Endodermal cell (in vitro differentiated cells): ENCODE data around the gene FAM156A. TPM values are rescaled to one million over a fixed set of nuclear protein-coding genes. Genes with fewer than 3 reads are reported as not detected.
"Not testable (repeated sequence)": the region's sequence is repeated elsewhere in the genome, so short reads cannot be mapped to it uniquely, and the experiment has no call there.

Experiments
- DNase-seq: peaks from one replicate; pipeline ENCODE4 v3.0.0-alpha.2; 2017
- H3K27ac ChIP-seq: 2 replicates; pipeline ENCODE4 v1.5.1; 2013; ENCODE audit warnings: mild to moderate bottlenecking, low read depth, low read length, moderate library complexity
- H3K27me3 ChIP-seq: 2 replicates; pipeline ENCODE4 v1.6.1; 2013; ENCODE audit warnings: mild to moderate bottlenecking, low read length, moderate library complexity; ENCODE audit not compliant: insufficient read depth, control insufficient read depth, poor library complexity, severe bottlenecking
- H3K36me3 ChIP-seq: 2 replicates; pipeline ENCODE4 v1.7.0; 2013; ENCODE audit warnings: mild to moderate bottlenecking, low read length, moderate library complexity; ENCODE audit not compliant: control insufficient read depth, insufficient read depth
- H3K4me1 ChIP-seq: one replicate; pipeline ENCODE4 v1.7.0; 2013; ENCODE audit warnings: low read length; ENCODE audit not compliant: control insufficient read depth, insufficient read depth
- H3K4me3 ChIP-seq: 2 replicates; pipeline ENCODE4 v1.5.1; 2013; ENCODE audit warnings: mild to moderate bottlenecking, low read length, moderate library complexity
- H3K9ac ChIP-seq: 2 replicates; pipeline ENCODE4 v1.6.1; 2013; ENCODE audit warnings: mild to moderate bottlenecking, low read length, moderate library complexity; ENCODE audit not compliant: poor library complexity, severe bottlenecking; ENCODE audit errors: extremely low read depth
- H3K9me3 ChIP-seq: 2 replicates; pipeline ENCODE4 v1.6.1; 2013; ENCODE audit warnings: mild to moderate bottlenecking, low read length, moderate library complexity; ENCODE audit not compliant: control insufficient read depth
- H3K27ac Mint-ChIP-seq: 2 replicates; pipeline ENCODE4 v1.8.0; 2020; ENCODE audit warnings: mixed read lengths
- H3K27me3 Mint-ChIP-seq: 2 replicates; pipeline ENCODE4 v1.8.0; 2021; ENCODE audit warnings: mild to moderate bottlenecking, mixed read lengths; ENCODE audit not compliant: insufficient read depth
- H3K36me3 Mint-ChIP-seq: 2 replicates; pipeline ENCODE4 v1.8.0; 2020; ENCODE audit warnings: low read depth, mixed read lengths
- H3K4me1 Mint-ChIP-seq: 2 replicates; pipeline ENCODE4 v1.8.0; 2020; ENCODE audit warnings: mixed read lengths
- H3K4me3 Mint-ChIP-seq: 2 replicates; pipeline ENCODE4 v1.8.0; 2020; ENCODE audit warnings: mild to moderate bottlenecking, moderate library complexity, mixed read lengths
- H3K9me3 Mint-ChIP-seq: 2 replicates; pipeline ENCODE4 v1.8.0; 2020; ENCODE audit warnings: mild to moderate bottlenecking, mixed read lengths
- CTCF ChIP-seq: fragments of 200-600 bp; sonication (generic); conservative IDR thresholded peaks from 2 replicates; pipeline ENCODE4 v1.5.0; 2021; ENCODE audit warnings: antibody characterized with exemption, mild to moderate bottlenecking
- WGBS, 2 experiments: methylation state at CpG; one replicate each; pipeline versions ENCODE4 v1.1.5 to v1.1.7; 2013; ENCODE audit warnings: missing lambda C conversion rate in 2 of 2, mixed read lengths in 1 of 2; ENCODE audit not compliant: insufficient coverage in 1 of 2, insufficient read length in 1 of 2; 5-methylcytosine and 5-hydroxymethylcytosine counted together
- total RNA-seq, 2 donors: library from RNA; stranded (reverse); fragmentation: NEBNext Ultra II Directional in 1 of 2; extraction: Animal tissue kit (Norgen Biotek cat#: 25700) in 1 of 2; gene quantifications; 2 replicates in 1 of 2; 3 replicates in 1 of 2; pipeline ENCODE4 v1.2.1, GENCODE V29; 2021

Gene FAM156A
- total RNA-seq, 2 donors from 2014 or later, result 14.0 to 21.6 TPM

GRCh38 chrX:52990848-52991247 lies 32.5 kb upstream of the FAM156A start:
- Histone ChIP-seq H3K9me3 (no peaks in the 10 kb centered on the region), H3K4me1 (no peaks in the 10 kb centered on the region), H3K27ac (no peak overlapping the region), H3K36me3 (no peaks in the 10 kb centered on the region), H3K9ac (no peak overlapping the region), H3K27me3 (no peaks in the 10 kb centered on the region), H3K4me3 (no peak overlapping the region)
- WGBS, 2 experiments, result 99% methylated on average over 5 of the region's 5 CpGs; no CpG with 5 or more reads in 1 of the 2 experiments
- Mint-ChIP-seq H3K4me3 (no peak overlapping the region), H3K27me3 (no peaks in the 10 kb centered on the region), H3K9me3 (peaks cover 49% of the 10 kb centered on the region), H3K36me3 (no peaks in the 10 kb centered on the region), H3K27ac (no peak overlapping the region), H3K4me1 (peaks cover 3% of the 10 kb centered on the region)
- TF ChIP-seq CTCF, result no peak
- no peak for DNase-seq

GRCh38 chrX:52990011-52990631 lies 31.8 kb upstream of the FAM156A start:
- TF ChIP-seq CTCF, result peak; percentile 71
- not testable (repeated sequence) for H3K4me3 ChIP-seq, H3K36me3 ChIP-seq, H3K27me3 ChIP-seq, H3K4me1 Mint-ChIP-seq, H3K9ac ChIP-seq, H3K9me3 ChIP-seq, H3K27me3 Mint-ChIP-seq, H3K36me3 Mint-ChIP-seq, H3K4me3 Mint-ChIP-seq, H3K4me1 ChIP-seq, H3K27ac Mint-ChIP-seq, H3K27ac ChIP-seq
- 38% methylated on average over 7 of the region's 7 CpGs; no CpG with 5 or more reads in 1 of the 2 experiments for WGBS, 2 experiments
- DNase-seq, result peak; percentile 86
- H3K9me3 Mint-ChIP-seq, result peaks cover 49% of the 10 kb centered on the region

GRCh38 chrX:52988985-52989917 lies 30.9 kb upstream of the FAM156A start:
- no peaks in the 10 kb centered on the region for H3K9me3 ChIP-seq
- no peak overlapping the region for H3K9ac ChIP-seq
- H3K36me3 ChIP-seq, result no peaks in the 10 kb centered on the region
- no peaks in the 10 kb centered on the region for H3K27me3 Mint-ChIP-seq
- no peak overlapping the region for H3K27ac ChIP-seq
- H3K4me1 ChIP-seq, result no peaks in the 10 kb centered on the region
- no peaks in the 10 kb centered on the region for H3K27me3 ChIP-seq
- TF ChIP-seq CTCF, result no peak
- peaks cover 1% of the 10 kb centered on the region for H3K4me1 Mint-ChIP-seq
- WGBS, 2 experiments, result 85% methylated on average over 13 of the region's 14 CpGs; no CpG with 5 or more reads in 1 of the 2 experiments
- peaks cover 45% of the 10 kb centered on the region for H3K9me3 Mint-ChIP-seq
- H3K36me3 Mint-ChIP-seq, result no peaks in the 10 kb centered on the region
- H3K4me3 ChIP-seq, result no peak overlapping the region
- no peak overlapping the region for H3K4me3 Mint-ChIP-seq
- H3K27ac Mint-ChIP-seq, result no peak overlapping the region
- DNase-seq, result no peak
